HCT116 (cell line): ENCODE results near the gene PRORP. TPM values are rescaled to one million over a fixed set of nuclear protein-coding genes. Genes with fewer than 3 reads are reported as not detected.

Experiments used
- ATAC-seq: fragments of 200-7000 bp; cut with Tn5 transposase; 2 replicates; pipeline ENCODE4 v1.9.1; 2020; ENCODE audit warnings: mild to moderate bottlenecking, moderate library complexity
- BruUV-seq: library from RNA; stranded (reverse); fragments of 400-500 nt; replicated peaks from 2 replicates; lab custom pipeline; 2021; lab: Mats Ljungman, UMichigan
- CTCF ChIA-PET: fragments of 300-600 bp; sonication (Branson Sonifier 250); formaldehyde crosslinking; loops from one replicate; lab custom pipeline; 2021; ENCODE audit warnings: antibody characterized with exemption; lab: Charles Lee
- POLR2A ChIA-PET: fragments of 300-600, 350-600 bp; sonication (Branson Sonifier 250); formaldehyde crosslinking; loops from one replicate; lab custom pipeline; 2021; ENCODE audit warnings: antibody characterized with exemption; lab: Charles Lee
- RAD21 ChIA-PET, 2 experiments: fragments of 300-600 bp; sonication (Branson Sonifier 250); formaldehyde crosslinking; loops; one replicate each; lab custom pipeline; 2023; ENCODE audit warnings: low total read pairs in 2 of 2; ENCODE audit not compliant: uncharacterized antibody in 2 of 2, unreplicated experiment in 2 of 2, low non-redundant PET in 1 of 2; lab: Charles Lee
- DNase-seq: peaks from one replicate; pipeline ENCODE4 v3.0.0-alpha.2; 2010; ENCODE audit warnings: low read depth, low spot score
- H2AFZ ChIP-seq: fragments of 200-600 bp; shearing (Covaris generic), sonication (generic); 2 replicates; pipeline ENCODE4 v1.6.1; 2017; ENCODE audit warnings: low read depth, mixed run types, mixed read lengths, antibody characterized with exemption, low read length; ENCODE audit not compliant: poor library complexity, severe bottlenecking
- H3K27ac ChIP-seq: 2 replicates; pipeline ENCODE4 v1.5.1; 2012; ENCODE audit warnings: low read depth, low read length
- H3K27me3 ChIP-seq: fragments of 200-600 bp; sonication (generic); 2 replicates; pipeline ENCODE4 v1.6.1; 2016; ENCODE audit warnings: mixed run types, low read length, mixed read lengths; ENCODE audit not compliant: insufficient read depth
- H3K36me3 ChIP-seq, 2 experiments: fragments of 200-500 bp in 1 of 2; fragments of 200-600 bp in 1 of 2; sonication (Bioruptor generic) in 1 of 2; sonication (generic) in 1 of 2; 2 replicates each; pipeline versions ENCODE4 v1.5.1 to v1.6.1; 2014 to 2016; ENCODE audit warnings: low read length in 2 of 2, inconsistent platforms in 1 of 2, mixed read lengths in 1 of 2, mixed run types in 1 of 2; ENCODE audit not compliant: insufficient read depth in 2 of 2, control insufficient read depth in 1 of 2
- H3K4me1 ChIP-seq, 2 experiments: fragments of 200-600 bp in 1 of 2; sonication (generic) in 1 of 2; 2 replicates each; pipeline versions ENCODE4 v1.5.1 to v1.6.1; 2012 to 2017; ENCODE audit warnings: low read length in 2 of 2, inconsistent platforms in 1 of 2, mild to moderate bottlenecking in 1 of 2, mixed read lengths in 1 of 2, mixed run types in 1 of 2, moderate library complexity in 1 of 2; ENCODE audit not compliant: insufficient read depth in 2 of 2, control insufficient read depth in 1 of 2
- H3K4me2 ChIP-seq: fragments of 200-600 bp; sonication (generic); 2 replicates; pipeline ENCODE4 v1.6.1; 2017; ENCODE audit warnings: mixed run types, low read length, mixed read lengths
- H3K4me3 ChIP-seq, 2 experiments: fragments of 200-600 bp in 1 of 2; sonication (generic) in 1 of 2; replicated peaks in 1 of 2; 2 replicates each; pipeline ENCODE4 v1.5.1; 2011 to 2016; ENCODE audit warnings: low read length in 2 of 2, control low read depth in 1 of 2, low read depth in 1 of 2, mild to moderate bottlenecking in 1 of 2, mixed read lengths in 1 of 2, mixed run types in 1 of 2
- H3K79me2 ChIP-seq: fragments of 200-600 bp; sonication (generic); 2 replicates; pipeline ENCODE4 v1.6.1; 2017; ENCODE audit warnings: mild to moderate bottlenecking, mixed run types, low read length, moderate library complexity, mixed read lengths; ENCODE audit not compliant: insufficient read depth
- H3K9ac ChIP-seq: fragments of 200-600 bp; sonication (generic); 2 replicates; pipeline ENCODE4 v1.6.1; 2016; ENCODE audit warnings: low read length, mixed read lengths
- H3K9me2 ChIP-seq: fragments of 200-600 bp; sonication (generic), shearing (Covaris generic); 2 replicates; pipeline ENCODE4 v1.6.1; 2017; ENCODE audit warnings: mixed run types, mild to moderate bottlenecking, moderate library complexity; ENCODE audit not compliant: insufficient read depth
- H3K9me3 ChIP-seq, 2 experiments: fragments of 200-500 bp in 1 of 2; fragments of 200-600 bp in 1 of 2; sonication (Bioruptor generic) in 1 of 2; sonication (generic) in 1 of 2; 2 replicates each; pipeline ENCODE4 v1.6.1; 2014 to 2017; ENCODE audit warnings: low read length in 2 of 2, mixed read lengths in 2 of 2, inconsistent platforms in 1 of 2, low read depth in 1 of 2, mild to moderate bottlenecking in 1 of 2, mixed run types in 1 of 2, moderate library complexity in 1 of 2; ENCODE audit not compliant: control insufficient read depth in 1 of 2, insufficient read depth in 1 of 2
- H4K20me1 ChIP-seq: fragments of 200-600 bp; sonication (generic), shearing (Covaris generic); 2 replicates; pipeline ENCODE4 v1.6.1; 2017; ENCODE audit warnings: mixed run types, mild to moderate bottlenecking, moderate library complexity; ENCODE audit not compliant: insufficient read depth
- CBX3 ChIP-seq: IDR thresholded peaks from 2 replicates; pipeline ENCODE4 v1.6.1; 2012; ENCODE audit warnings: low read depth
- CEBPB ChIP-seq: IDR thresholded peaks from 2 replicates; pipeline ENCODE4 v1.6.1; 2012; ENCODE audit warnings: low read depth
- EGR1 ChIP-seq: IDR thresholded peaks from 2 replicates; pipeline ENCODE4 v1.6.1; 2012; ENCODE audit warnings: low read depth
- ELF1 ChIP-seq: IDR thresholded peaks from 2 replicates; pipeline ENCODE4 v1.6.1; 2012; ENCODE audit warnings: low read depth, borderline replicate concordance
- EZH2 ChIP-seq: fragments of 200-600 bp; sonication (generic); IDR thresholded peaks from 2 replicates; pipeline ENCODE4 v1.6.1; 2017; ENCODE audit warnings: antibody characterized with exemption, mixed run types
- EZH2phosphoT487 ChIP-seq: fragments of 200-600 bp; IDR thresholded peaks from 2 replicates; pipeline ENCODE4 v1.6.1; 2018; ENCODE audit warnings: antibody characterized with exemption, borderline replicate concordance
- FOSL1 ChIP-seq: IDR thresholded peaks from 2 replicates; pipeline ENCODE4 v1.6.1; 2012; ENCODE audit warnings: low read depth
- JUND ChIP-seq: IDR thresholded peaks from 2 replicates; pipeline ENCODE4 v1.6.1; 2012
- POLR2A ChIP-seq: IDR thresholded peaks from 2 replicates; pipeline ENCODE4 v1.7.0; 2011; ENCODE audit warnings: borderline replicate concordance; ENCODE audit not compliant: insufficient read depth, insufficient read length; ENCODE audit errors: extremely low read depth
- RAD21 ChIP-seq: IDR thresholded peaks from 2 replicates; pipeline ENCODE4 v1.6.1; 2012; ENCODE audit warnings: low read depth, mild to moderate bottlenecking
- SP1 ChIP-seq: IDR thresholded peaks from 2 replicates; pipeline ENCODE4 v1.6.1; 2012; ENCODE audit warnings: low read depth
- SRF ChIP-seq: IDR thresholded peaks from 2 replicates; pipeline ENCODE4 v1.6.1; 2012; ENCODE audit warnings: low read depth
- TCF7L2 ChIP-seq: IDR thresholded peaks from 2 replicates; pipeline ENCODE4 v1.7.0; 2011; ENCODE audit warnings: borderline replicate concordance, inconsistent platforms; ENCODE audit not compliant: insufficient read depth, insufficient read length; ENCODE audit errors: extremely low read depth
- YY1 ChIP-seq: IDR thresholded peaks from 2 replicates; pipeline ENCODE4 v1.6.1; 2011; ENCODE audit warnings: low read length, low read depth, moderate library complexity, mild to moderate bottlenecking; ENCODE audit not compliant: insufficient replicate concordance; ENCODE audit errors: extremely low read depth
- ZNF274 ChIP-seq: fragments of 200-500 bp; sonication (Bioruptor generic); IDR thresholded peaks from 2 replicates; pipeline ENCODE4 v1.6.1; 2014; ENCODE audit warnings: mild to moderate bottlenecking, low read depth, low read length, inconsistent platforms
- intact Hi-C: fragments of 100-400 bp; cut with micrococcal nuclease; formaldehyde crosslinking; loops from 2 replicates; pipeline ENCODE4 v1.10.0; 2022
- total RNA-seq: library from RNA; stranded (reverse); gene quantifications from one replicate; pipeline ENCODE4 v1.2.1, GENCODE V29; 2021; ENCODE audit not compliant: unreplicated experiment
- TF ChIP-seq, protein P1 (sequence below): IDR thresholded peaks from 2 replicates; pipeline ENCODE4 v1.6.1; 2012
- TF ChIP-seq, protein P2 (sequence below): IDR thresholded peaks from 2 replicates; pipeline ENCODE4 v1.6.1; 2012; ENCODE audit warnings: low read depth
- TF ChIP-seq, protein P3 (sequence below): IDR thresholded peaks from 2 replicates; pipeline ENCODE4 v1.6.1; 2011; ENCODE audit warnings: mild to moderate bottlenecking, low read length, moderate library complexity; ENCODE audit not compliant: insufficient replicate concordance; ENCODE audit errors: extremely low read depth
- TF ChIP-seq, protein P4 (sequence below), 3 experiments: fragments of 200-600 bp in 1 of 3; sonication (generic) in 1 of 3; IDR thresholded peaks in 2 of 3; conservative IDR thresholded peaks in 1 of 3; 2 replicates each; pipeline ENCODE4 v1.5.1; 2012 to 2017; ENCODE audit warnings: low read depth in 2 of 3, low read length in 2 of 3, antibody characterized with exemption in 1 of 3, borderline replicate concordance in 1 of 3, control low read depth in 1 of 3, mild to moderate bottlenecking in 1 of 3, mixed read lengths in 1 of 3, mixed run types in 1 of 3, moderate library complexity in 1 of 3; ENCODE audit not compliant: insufficient read depth in 1 of 3

PRORP gene
- total RNA-seq, 1 experiment from 2014 or later = 28.0 TPM

DNA sequence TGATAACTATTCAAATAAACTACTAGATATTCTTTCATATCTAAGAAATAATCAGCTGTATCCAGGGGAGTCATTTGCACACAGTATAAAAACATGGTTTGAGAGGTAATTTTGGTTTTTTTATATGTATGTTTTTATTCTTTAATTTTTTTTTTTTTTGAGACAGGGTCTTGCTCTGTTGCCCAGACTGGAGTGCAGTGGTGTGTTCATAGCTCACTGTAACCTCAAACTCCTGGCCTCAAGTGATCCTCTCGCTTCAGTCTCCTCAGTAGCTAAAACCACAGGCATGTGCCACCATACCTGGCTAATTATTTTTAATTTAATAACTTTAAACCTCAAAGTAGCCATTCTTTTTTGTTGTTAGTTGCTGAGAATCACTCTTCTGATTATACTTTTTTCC lies 1.8 kb downstream of the PRORP start:
- Histone ChIP-seq H3K79me2 (peaks cover 18% of the 10 kb centered on the region), H3K9ac (no peak overlapping the region)
- no TSS peak for BruUV-seq

More for the DNA sequence above, 1.8 kb downstream of the PRORP start:
- no peak for ATAC-seq
- intact Hi-C loops = loop anchor here (10.0 kb wide), 1 partner anchor 691 kb away; no protein-coding TSS in a partner anchor
- DNase-seq = no peak
- H3K36me3 ChIP-seq = no peaks in the 10 kb centered on the region
- peaks cover 6 to 23% of the 10 kb centered on the region in 2 experiments for H3K4me1 ChIP-seq
- CTCF ChIA-PET = no interaction called here
- POLR2A ChIA-PET = no interaction called here
- H3K4me3 ChIP-seq = no peak overlapping the region
- H4K20me1 ChIP-seq = no peaks in the 10 kb centered on the region
- H3K27ac ChIP-seq = no peak overlapping the region
- RAD21 ChIA-PET = no interaction called here
- H3K9me2 ChIP-seq = no peaks in the 10 kb centered on the region
- H3K9me3 ChIP-seq = no peaks in the 10 kb centered on the region
- H2AFZ ChIP-seq = no peak overlapping the region
- no peaks in the 10 kb centered on the region for H3K27me3 ChIP-seq
- TF ChIP-seq RAD21 = no peak
- TF ChIP-seq JUND = no peak
- TF ChIP-seq, protein P1, sequence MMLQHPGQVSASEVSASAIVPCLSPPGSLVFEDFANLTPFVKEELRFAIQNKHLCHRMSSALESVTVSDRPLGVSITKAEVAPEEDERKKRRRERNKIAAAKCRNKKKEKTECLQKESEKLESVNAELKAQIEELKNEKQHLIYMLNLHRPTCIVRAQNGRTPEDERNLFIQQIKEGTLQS = no peak
- no peak for TF ChIP-seq SRF
- TF ChIP-seq, protein P2, sequence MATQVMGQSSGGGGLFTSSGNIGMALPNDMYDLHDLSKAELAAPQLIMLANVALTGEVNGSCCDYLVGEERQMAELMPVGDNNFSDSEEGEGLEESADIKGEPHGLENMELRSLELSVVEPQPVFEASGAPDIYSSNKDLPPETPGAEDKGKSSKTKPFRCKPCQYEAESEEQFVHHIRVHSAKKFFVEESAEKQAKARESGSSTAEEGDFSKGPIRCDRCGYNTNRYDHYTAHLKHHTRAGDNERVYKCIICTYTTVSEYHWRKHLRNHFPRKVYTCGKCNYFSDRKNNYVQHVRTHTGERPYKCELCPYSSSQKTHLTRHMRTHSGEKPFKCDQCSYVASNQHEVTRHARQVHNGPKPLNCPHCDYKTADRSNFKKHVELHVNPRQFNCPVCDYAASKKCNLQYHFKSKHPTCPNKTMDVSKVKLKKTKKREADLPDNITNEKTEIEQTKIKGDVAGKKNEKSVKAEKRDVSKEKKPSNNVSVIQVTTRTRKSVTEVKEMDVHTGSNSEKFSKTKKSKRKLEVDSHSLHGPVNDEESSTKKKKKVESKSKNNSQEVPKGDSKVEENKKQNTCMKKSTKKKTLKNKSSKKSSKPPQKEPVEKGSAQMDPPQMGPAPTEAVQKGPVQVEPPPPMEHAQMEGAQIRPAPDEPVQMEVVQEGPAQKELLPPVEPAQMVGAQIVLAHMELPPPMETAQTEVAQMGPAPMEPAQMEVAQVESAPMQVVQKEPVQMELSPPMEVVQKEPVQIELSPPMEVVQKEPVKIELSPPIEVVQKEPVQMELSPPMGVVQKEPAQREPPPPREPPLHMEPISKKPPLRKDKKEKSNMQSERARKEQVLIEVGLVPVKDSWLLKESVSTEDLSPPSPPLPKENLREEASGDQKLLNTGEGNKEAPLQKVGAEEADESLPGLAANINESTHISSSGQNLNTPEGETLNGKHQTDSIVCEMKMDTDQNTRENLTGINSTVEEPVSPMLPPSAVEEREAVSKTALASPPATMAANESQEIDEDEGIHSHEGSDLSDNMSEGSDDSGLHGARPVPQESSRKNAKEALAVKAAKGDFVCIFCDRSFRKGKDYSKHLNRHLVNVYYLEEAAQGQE = no peak
- TF ChIP-seq ZNF274 = no peak
- TF ChIP-seq SP1 = no peak
- TF ChIP-seq FOSL1 = no peak
- no peak for TF ChIP-seq CBX3
- no peak for TF ChIP-seq CEBPB
- TF ChIP-seq EGR1 = no peak
- no peak for TF ChIP-seq EZH2phosphoT487
- TF ChIP-seq POLR2A = no peak
- TF ChIP-seq EZH2 = no peak
- no peak for TF ChIP-seq ELF1
- TF ChIP-seq, protein P3, sequence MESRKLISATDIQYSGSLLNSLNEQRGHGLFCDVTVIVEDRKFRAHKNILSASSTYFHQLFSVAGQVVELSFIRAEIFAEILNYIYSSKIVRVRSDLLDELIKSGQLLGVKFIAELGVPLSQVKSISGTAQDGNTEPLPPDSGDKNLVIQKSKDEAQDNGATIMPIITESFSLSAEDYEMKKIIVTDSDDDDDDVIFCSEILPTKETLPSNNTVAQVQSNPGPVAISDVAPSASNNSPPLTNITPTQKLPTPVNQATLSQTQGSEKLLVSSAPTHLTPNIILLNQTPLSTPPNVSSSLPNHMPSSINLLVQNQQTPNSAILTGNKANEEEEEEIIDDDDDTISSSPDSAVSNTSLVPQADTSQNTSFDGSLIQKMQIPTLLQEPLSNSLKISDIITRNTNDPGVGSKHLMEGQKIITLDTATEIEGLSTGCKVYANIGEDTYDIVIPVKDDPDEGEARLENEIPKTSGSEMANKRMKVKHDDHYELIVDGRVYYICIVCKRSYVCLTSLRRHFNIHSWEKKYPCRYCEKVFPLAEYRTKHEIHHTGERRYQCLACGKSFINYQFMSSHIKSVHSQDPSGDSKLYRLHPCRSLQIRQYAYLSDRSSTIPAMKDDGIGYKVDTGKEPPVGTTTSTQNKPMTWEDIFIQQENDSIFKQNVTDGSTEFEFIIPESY = no peak
- TF ChIP-seq YY1 = no peak
- TF ChIP-seq, protein P4, sequence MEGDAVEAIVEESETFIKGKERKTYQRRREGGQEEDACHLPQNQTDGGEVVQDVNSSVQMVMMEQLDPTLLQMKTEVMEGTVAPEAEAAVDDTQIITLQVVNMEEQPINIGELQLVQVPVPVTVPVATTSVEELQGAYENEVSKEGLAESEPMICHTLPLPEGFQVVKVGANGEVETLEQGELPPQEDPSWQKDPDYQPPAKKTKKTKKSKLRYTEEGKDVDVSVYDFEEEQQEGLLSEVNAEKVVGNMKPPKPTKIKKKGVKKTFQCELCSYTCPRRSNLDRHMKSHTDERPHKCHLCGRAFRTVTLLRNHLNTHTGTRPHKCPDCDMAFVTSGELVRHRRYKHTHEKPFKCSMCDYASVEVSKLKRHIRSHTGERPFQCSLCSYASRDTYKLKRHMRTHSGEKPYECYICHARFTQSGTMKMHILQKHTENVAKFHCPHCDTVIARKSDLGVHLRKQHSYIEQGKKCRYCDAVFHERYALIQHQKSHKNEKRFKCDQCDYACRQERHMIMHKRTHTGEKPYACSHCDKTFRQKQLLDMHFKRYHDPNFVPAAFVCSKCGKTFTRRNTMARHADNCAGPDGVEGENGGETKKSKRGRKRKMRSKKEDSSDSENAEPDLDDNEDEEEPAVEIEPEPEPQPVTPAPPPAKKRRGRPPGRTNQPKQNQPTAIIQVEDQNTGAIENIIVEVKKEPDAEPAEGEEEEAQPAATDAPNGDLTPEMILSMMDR (IDR thresholded peaks at IDR 0.05 in 2 of 3, conservative IDR thresholded peaks at IDR 0.05 in 1 of 3; ENCODE audit: borderline replicate concordance in 1 of 3, insufficient read depth in 1 of 3, low read depth in 2 of 3, low read length in 2 of 3) = no peak
- no peak for TF ChIP-seq TCF7L2
- TF ChIP-seq, all 23 proteins: peak for 0
- no peak overlapping the region for H3K4me2 ChIP-seq
